Measurements from ENCODE around the gene AGTRAP. TPM values are rescaled to one million over a fixed set of nuclear protein-coding genes. Genes with fewer than 3 reads are reported as not detected.

Gene AGTRAP
- total and polyA plus RNA-seq, 9 of the 15 experiments (the other 6 are each of a cell fraction or from before 2014, with no cell fraction given) = 26.8 to 105 (median 57.5) TPM

GRCh38 chr1:11695861-11696260, 40.1 kb upstream of the AGTRAP start:
- intact Hi-C loops (cut with micrococcal nuclease) (no loop called here), in situ Hi-C loops (cut with MboI) (no loop called here)
- no peak for FAIRE-seq
- no peak overlapping the region for H3K4me3 ChIP-seq
- no peaks in the 10 kb centered on the region for H3K79me2 ChIP-seq (ENCODE audit: control insufficient read depth, insufficient read depth, low read length)
- ATAC-seq = no peak
- no peaks in the 10 kb centered on the region for H3K9me3 ChIP-seq (replicated peaks; ENCODE audit: control insufficient read depth, insufficient read depth, low read depth, low read length)
- H3K4me1 ChIP-seq (replicated peaks in 1 of 2; ENCODE audit: control insufficient read depth in 2 of 2, insufficient read depth in 2 of 2, low read length in 2 of 2) = peaks cover 42 to 61% of the 10 kb centered on the region in 2 experiments
- ChIA-PET POLR2A (interaction anchor here (0.6 to 2.2 kb wide), 5 partner anchors 9 to 901 kb away, joined by 3 to 13 read pairs (median 4); no protein-coding TSS in a partner anchor), CTCF (ENCODE audit: low intra/inter-chr PET ratio) (no interaction called here)
- H3K36me3 ChIP-seq (ENCODE audit: control insufficient read depth, insufficient read depth, low read length) = no peaks in the 10 kb centered on the region
- no TSS peak for BruUV-seq (replicated peaks)
- WGBS (ENCODE audit: insufficient coverage, low coverage, missing lambda C conversion rate) = 67% methylated on average over 6 of the region's 6 CpGs
- H3K27ac ChIP-seq (ENCODE audit: extremely low read depth, low read depth, low read length) = no peak overlapping the region
- H2AFZ ChIP-seq (ENCODE audit: low read depth, low read length) = no peak overlapping the region
- H3K27me3 ChIP-seq (ENCODE audit: control insufficient read depth in 2 of 2, insufficient read depth in 2 of 2, low read length in 2 of 2) = no peaks in the 10 kb centered on the region
- no peak for DNase-seq (ENCODE audit: extremely low read depth in 1 of 4, low spot score in 3 of 4)
- no peak overlapping the region for H3K4me2 ChIP-seq (ENCODE audit: insufficient read depth, low read length)
- no peaks in the 10 kb centered on the region for H3K9me1 ChIP-seq (ENCODE audit: control insufficient read depth, insufficient read depth, low read length)
- H4K20me1 ChIP-seq (replicated peaks; ENCODE audit: control insufficient read depth, insufficient read depth, low read length) = no peaks in the 10 kb centered on the region
- no peak overlapping the region; a peak in 1 of 4 replicates for H3K9ac ChIP-seq (ENCODE audit: insufficient read depth in 1 of 2, low read depth in 2 of 2, low read length in 2 of 2)
- TF ChIP-seq MAFF (IDR thresholded peaks at IDR 0.05; ENCODE audit: low read length) = no peak
- TF ChIP-seq, protein P1, sequence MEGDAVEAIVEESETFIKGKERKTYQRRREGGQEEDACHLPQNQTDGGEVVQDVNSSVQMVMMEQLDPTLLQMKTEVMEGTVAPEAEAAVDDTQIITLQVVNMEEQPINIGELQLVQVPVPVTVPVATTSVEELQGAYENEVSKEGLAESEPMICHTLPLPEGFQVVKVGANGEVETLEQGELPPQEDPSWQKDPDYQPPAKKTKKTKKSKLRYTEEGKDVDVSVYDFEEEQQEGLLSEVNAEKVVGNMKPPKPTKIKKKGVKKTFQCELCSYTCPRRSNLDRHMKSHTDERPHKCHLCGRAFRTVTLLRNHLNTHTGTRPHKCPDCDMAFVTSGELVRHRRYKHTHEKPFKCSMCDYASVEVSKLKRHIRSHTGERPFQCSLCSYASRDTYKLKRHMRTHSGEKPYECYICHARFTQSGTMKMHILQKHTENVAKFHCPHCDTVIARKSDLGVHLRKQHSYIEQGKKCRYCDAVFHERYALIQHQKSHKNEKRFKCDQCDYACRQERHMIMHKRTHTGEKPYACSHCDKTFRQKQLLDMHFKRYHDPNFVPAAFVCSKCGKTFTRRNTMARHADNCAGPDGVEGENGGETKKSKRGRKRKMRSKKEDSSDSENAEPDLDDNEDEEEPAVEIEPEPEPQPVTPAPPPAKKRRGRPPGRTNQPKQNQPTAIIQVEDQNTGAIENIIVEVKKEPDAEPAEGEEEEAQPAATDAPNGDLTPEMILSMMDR (IDR thresholded peaks at IDR 0.05 in 2 of 3, conservative IDR thresholded peaks at IDR 0.05 in 1 of 3; ENCODE audit: insufficient read depth in 2 of 3, low read depth in 1 of 3, low read length in 3 of 3) = no peak
- TF ChIP-seq GATAD2A (IDR thresholded peaks at IDR 0.05) = no peak
- no peak for TF ChIP-seq TGIF2 (CRISPR knock-in tag; IDR thresholded peaks at IDR 0.05)
- TF ChIP-seq ZSCAN32 (CRISPR knock-in tag; IDR thresholded peaks at IDR 0.05) = no peak
- TF ChIP-seq, protein P2, sequence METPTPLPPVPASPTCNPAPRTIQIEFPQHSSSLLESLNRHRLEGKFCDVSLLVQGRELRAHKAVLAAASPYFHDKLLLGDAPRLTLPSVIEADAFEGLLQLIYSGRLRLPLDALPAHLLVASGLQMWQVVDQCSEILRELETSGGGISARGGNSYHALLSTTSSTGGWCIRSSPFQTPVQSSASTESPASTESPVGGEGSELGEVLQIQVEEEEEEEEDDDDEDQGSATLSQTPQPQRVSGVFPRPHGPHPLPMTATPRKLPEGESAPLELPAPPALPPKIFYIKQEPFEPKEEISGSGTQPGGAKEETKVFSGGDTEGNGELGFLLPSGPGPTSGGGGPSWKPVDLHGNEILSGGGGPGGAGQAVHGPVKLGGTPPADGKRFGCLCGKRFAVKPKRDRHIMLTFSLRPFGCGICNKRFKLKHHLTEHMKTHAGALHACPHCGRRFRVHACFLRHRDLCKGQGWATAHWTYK (CRISPR knock-in tag; IDR thresholded peaks at IDR 0.05) = no peak
- no peak for TF ChIP-seq NR2C2 (CRISPR knock-in tag; IDR thresholded peaks at IDR 0.05)
- no peak for TF ChIP-seq NR2C2 (tag; IDR thresholded peaks at IDR 0.05)
- TF ChIP-seq RNF219 (CRISPR knock-in tag; IDR thresholded peaks at IDR 0.05) = no peak
- no peak for TF ChIP-seq RAD51 (IDR thresholded peaks at IDR 0.05; ENCODE audit: borderline replicate concordance, low read depth)
- no peak for TF ChIP-seq ZNF431 (CRISPR knock-in tag; IDR thresholded peaks at IDR 0.05)
